ENCODE measurements around the gene DEPDC1B.
"Not testable (repeated sequence)": the region's sequence is repeated elsewhere in the genome, so short reads cannot be mapped to it uniquely, and the experiment has no call there.

Gene DEPDC1B

DNA sequence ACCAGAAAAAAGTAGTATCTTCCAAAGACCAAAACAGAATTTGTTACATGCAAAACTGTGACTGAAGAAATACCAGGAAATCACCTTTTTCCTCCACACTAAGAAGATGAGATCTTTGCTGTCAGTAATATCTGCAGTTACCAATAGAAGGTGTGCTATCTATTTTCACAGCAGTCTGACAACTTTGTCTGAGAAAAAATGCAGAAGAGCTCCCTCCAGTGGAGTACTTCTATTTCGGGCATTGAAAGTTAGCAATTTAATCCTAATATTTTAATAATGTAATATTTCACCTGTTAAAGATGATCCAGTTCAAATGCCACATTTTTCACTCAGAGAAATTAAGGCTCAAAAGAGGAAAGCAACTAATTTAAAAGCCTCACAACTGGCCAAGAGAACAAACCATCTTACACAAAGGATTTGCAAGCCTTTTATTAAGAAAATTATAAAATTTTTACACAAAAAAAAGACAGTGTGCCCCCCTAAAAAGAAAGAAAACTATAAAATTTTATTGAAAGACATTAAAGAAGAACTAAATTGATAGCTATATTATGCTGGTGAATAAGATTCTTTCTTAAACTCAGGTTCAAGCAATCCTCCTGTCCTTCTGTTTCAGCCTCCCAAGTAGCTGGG, 50.6 kb downstream of the DEPDC1B start:
- no peak for DNase-seq (ENCODE audit: low read depth in 2 of 2)

DNA sequence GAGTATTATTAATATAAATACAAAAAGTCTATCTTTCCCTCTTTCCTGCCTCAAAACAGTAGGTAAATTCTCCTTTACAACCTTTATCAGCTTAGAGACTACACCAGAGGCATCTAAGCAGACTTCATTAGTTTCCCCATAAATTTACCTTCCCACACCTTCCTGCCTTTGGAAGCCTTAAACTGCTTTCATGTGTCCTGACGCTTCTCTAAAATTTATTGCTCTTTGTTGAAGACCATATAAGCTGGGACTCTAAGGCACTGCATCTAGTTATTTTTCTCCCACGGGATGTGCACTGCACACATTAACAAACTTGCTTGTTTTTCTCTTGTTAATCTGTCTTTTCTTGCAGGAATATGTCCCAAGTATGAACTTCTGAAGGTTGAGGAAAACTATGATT, 51.8 kb downstream of the DEPDC1B start:
- no peak for DNase-seq (ENCODE audit: low read depth in 2 of 2)

DNA sequence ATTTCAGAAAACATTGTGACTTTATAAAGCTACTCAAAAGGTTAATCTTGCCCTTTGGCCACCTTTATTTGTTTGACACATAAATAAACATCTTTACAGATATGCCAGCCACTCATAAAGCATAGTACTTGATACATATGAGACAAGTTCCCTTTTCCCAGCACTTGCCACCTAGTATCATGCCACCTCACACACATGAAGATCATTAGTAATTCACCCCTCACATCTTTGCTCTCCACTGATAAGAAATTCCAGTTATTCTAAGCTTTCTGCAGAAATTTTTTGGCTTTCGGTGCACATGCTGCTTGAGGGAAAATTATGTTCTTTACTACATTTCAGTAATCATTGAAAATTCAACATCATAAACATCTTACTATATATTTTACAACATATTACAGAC, 59.1 kb downstream of the DEPDC1B start:
- no peak for DNase-seq (ENCODE audit: low read depth in 2 of 2)

DNA sequence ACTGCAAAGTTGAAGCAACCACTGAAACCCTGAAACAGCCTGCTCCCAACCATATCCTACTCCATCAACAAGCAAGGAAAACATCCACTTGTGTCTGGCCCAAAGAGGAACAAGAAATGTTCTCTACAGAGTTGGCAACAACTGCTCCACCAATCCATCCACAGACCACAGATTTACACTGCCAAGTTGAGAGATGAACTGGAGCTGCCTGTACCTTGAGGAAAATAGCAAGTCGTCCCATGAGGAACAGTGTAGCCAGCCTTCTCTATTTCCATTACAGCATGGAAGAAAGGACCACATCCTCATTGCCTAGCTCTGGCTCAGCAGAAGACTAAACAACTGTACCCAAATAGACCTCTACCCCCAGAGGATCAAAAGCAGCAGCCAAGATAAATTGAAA, 60.4 kb downstream of the DEPDC1B start:
- no peak for DNase-seq (ENCODE audit: low read depth in 2 of 2)

DNA sequence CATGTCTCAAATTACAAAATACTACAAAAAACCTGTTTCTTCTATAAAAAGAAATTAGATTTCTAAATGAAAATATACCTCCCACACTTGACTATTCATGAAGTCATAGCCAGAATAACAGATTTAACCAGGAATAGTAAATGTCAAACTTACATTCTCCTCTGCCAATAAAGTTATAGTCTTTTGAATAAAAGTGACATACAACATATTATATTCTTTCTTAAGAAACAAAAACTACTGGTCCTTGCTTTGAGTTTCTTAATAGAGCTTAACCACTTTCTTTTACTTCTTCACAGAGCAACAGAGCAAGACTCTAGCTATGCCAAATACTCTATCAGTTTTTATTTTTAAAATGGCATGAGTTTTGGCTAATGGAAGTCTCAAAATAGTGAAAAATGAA, 61.7 kb downstream of the DEPDC1B start:
- DNase-seq (ENCODE audit: low read depth in 2 of 2), result no peak

DNA sequence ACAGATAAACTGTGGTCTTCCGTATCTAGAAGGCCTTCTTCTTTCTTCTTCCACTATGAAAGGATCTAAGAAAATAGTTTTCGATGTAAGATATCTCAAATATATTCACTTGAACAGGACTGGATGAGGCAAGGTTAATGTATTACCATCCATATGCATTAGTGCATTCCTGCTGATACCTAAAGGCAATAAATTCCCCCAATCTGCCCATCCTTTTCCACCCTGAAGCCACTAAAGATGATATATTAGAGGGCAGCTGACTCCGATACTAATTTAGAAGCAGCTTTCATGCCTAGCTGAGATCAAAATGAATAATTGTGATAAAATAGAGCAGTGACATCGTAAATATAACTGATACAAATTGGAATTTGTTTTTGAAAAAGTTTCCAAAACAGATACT, 63.3 kb downstream of the DEPDC1B start:
- DNase-seq (ENCODE audit: low read depth in 2 of 2), result no peak

DNA sequence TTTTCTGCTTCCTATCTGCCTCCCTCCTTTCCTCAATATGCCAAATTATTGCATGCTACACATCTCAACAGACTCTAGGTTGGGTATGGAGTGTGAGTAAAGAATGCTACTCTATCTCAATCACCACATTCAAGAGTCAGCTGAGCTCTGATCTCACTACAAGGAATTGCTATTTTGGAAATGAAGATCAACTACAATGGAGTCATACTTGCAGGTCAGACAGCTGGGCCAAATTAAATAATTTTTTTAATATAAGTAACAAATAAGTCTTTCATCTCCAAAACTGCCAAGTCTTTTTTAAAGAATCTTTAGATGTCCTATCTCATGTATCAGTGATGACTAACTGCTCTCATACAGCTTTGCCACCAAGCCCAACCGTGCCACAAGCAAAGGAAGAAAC, 64.0 kb downstream of the DEPDC1B start:
- DNase-seq (ENCODE audit: low read depth in 2 of 2), result no peak

DNA sequence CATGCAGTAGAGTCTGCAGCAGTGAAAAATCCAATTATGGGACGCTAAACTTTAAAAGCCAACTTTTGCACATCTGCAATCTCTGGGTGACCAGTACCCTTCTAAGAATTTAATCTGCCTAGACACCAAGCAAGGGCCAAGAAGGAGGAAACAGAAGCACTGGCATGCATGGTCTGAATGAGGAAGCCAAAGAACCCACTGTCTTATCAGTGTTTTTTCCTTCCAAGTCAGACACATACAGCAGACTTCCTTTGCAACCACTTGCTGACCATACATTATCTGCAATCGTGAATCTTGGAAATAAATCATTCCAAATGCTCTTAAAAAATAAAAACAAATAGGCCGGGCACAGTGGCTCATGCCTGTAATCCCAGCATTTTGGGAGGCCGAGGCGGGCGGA, 65.9 kb downstream of the DEPDC1B start:
- DNase-seq (ENCODE audit: low read depth in 2 of 2), result no peak

DNA sequence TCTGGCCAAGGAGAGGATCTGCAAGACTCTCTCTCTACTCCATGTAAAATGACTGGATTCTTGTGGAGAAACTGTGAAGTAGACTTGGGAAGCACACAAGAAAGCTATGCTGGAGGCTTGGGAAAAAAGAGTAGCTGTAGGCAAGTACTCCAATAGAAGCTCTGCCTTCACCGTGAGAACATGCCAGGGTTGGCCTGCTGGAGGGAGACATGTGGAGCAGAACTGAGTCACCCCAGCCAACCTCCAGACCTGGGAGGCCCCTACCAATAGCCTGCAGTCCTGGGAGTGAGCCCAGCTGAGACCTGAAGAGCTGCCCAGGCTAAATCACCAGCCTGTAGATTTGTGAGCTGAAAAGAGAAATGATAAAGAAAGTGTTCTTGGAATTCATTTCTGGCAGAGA, 66.6 kb downstream of the DEPDC1B start:
- no peak for DNase-seq (ENCODE audit: low read depth in 2 of 2)

DNA sequence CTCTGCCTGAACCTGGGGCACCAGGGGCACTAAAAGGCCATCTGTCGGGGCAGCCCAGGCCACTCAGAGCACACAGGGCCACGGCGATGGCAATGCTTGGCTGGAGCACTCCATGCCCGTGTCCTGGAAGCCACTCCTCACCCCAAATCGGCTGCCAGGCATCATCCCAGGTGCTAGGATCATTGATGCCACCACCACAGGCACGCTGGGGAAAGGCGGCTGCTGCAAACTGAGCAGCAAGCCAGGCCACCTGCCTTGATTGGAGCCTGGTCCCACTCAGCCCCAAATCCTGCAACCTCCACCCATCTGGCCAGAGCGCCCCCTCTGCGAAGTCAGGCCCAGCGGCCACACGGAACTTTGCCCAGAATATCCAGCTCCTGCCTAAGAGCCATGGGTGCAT, 67.8 kb downstream of the DEPDC1B start:
- no peak for DNase-seq (ENCODE audit: low read depth in 2 of 2)

DNA sequence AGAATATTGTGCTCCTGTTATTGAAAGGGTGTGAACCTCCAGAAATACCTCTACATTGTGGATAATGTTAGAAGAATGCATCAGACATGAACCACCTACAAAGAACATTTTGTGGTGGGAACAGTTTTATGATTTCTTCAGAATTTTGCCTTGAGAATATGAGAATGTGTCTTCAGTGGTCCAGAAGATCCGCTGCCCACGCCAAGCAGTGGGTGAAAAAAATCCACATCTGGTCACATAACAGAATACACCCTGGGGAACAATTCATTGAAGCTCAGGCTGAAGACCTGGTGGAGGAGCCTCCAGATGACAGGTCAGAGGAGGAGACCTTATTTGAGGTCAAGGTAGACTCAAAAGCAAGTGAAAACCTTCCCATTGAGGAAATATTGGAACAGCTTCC, 69.1 kb downstream of the DEPDC1B start:
- DNase-seq (ENCODE audit: low read depth in 2 of 2), result no peak

DNA sequence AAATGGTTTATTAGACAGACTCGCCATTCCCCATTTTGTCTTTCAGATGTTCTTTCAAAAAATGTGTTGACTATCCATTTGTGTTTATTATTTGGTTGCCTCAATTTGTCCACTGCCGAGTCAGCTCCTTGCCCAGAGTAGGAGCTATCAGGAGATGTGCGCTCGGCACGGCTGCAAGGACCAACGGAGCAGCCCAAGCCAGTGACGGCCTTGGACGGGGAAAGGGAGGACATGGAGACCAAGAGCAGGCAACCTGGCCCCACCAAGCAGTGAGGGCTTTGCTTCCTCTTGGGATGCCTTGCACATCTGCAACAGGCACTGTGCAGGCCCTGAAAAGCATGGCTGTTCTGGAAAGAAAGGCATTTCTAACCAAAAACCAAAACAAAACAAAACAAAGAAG, 69.8 kb downstream of the DEPDC1B start:
- DNase-seq (ENCODE audit: low read depth in 2 of 2), result no peak

DNA sequence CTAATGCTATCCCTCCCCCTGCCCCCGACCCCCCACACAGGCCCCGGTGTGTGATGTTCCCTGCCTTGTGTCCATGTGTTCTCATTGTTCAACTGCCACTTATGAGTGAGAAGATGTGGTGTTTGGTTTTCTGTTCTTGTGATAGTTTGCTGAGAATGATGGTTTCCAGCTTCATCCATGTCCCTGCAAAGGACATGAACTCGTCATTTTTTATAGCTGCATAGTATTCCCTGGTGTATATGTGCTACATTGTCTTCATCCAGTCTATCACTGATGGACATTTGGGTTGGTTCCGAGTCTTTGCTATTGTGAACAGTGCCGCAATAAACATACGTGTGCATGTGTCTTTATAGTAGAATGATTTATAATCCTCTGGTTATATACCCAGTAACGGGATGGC, 75.1 kb downstream of the DEPDC1B start:
- not testable (repeated sequence) for DNase-seq (ENCODE audit: low read depth in 2 of 2)

DNA sequence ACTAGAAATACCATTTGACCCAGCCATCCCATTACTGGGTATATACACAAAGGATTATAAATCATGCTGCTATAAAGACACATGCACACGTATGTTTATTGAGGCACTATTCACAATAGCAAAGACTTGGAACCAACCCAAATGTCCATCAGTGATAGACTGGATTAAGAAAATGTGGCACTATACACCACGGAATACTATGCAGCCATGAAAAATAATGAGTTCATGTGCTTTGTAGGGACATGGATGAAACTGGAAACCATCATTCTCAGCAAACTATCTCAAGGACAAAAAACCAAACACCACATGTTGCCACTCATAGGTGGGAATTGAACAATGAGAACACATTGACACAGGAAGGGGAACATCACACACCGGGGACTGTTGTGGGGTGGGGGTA, 79.2 kb downstream of the DEPDC1B start:
- not testable (repeated sequence) for DNase-seq (ENCODE audit: low read depth in 2 of 2)

DNA sequence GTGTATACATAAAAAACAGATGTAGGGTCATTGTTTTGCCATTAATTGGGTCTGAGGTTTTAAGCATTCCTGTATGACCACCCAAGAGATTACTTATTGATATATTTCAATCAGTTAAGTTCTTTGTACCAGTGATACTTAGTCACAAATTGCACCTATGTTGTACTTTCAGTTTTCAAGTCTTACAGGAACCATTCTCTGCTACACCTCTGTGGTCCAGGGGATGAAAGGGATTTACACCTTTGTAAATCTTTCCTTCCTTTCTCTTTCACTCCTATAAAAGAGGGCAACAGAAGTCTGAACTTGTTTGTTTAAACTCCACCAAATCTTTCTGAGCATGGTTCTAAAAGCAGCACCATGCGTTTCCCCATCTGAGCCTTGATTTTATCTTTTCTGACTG, 86.1 kb downstream of the DEPDC1B start:
- DNase-seq (ENCODE audit: low read depth in 2 of 2), result no peak

DNA sequence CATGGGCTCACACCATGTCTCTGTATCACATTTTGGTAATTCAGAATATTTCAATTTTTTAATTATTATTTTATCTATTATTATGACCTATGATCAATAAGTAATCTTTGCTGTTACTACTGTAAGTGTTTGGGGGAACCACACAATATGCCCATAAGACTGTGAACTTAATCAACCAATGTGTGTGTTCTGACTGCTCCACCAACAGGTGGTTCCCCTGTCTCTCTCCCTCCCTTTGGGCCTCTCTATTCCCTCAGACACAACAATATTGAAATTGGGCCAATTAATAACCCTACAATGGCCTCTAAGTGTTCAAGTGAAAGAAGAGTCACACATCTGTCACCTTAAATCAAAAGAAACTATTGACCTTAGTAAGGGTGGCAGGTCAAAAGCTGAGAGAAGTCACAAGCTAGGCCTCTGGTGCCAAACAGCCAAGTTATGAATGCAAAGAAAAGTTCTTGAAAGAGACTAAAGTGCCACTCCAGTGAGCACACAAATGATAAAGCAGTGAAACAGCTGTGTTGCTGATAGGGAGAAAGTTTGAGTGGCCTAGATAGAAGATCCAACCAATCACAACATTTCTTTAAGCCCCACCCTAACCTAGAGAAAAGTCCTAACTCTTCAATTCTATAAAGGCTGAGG, 88.7 kb downstream of the DEPDC1B start:
- no peak for DNase-seq (ENCODE audit: low read depth in 2 of 2)

DNA sequence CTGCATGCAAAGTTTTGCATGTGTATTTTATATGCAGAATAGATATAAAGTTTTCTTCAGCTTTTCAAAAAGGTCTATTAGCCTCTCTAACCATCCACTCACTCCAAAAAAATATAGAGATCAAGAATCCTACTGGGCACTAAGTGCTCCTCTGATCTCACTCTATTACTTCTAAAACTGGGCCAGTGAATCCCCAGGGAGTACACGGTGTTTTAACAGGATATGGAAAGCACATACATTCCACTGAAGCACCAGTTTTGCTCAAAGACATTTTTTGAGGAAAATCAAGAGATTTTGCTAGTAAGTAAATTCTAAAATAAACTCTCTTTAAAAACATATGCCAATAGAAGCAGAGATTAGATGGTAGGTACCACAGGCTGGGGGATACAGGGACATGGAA, 95.2 kb downstream of the DEPDC1B start:
- no peak for DNase-seq (ENCODE audit: low read depth in 2 of 2)

DNA sequence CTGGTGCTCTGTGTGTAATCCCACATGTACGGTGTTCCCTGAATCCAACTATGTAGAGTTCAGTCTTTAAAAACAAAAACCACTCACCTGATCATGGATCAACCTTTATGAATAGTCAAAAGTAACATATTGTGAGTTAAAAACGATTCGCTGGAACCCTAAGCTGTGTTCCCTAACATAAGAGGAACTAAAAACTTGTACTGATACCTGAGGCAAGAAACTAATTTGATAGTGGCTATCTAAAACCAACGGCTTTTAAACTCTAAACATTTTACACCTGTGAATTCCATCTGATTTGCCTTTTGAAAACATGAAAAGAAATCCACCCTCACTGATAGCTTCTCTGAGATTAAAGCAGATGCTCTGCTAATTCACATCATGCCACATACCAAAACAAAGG, 101.5 kb downstream of the DEPDC1B start:
- no peak for DNase-seq (ENCODE audit: low read depth in 2 of 2)

DNA sequence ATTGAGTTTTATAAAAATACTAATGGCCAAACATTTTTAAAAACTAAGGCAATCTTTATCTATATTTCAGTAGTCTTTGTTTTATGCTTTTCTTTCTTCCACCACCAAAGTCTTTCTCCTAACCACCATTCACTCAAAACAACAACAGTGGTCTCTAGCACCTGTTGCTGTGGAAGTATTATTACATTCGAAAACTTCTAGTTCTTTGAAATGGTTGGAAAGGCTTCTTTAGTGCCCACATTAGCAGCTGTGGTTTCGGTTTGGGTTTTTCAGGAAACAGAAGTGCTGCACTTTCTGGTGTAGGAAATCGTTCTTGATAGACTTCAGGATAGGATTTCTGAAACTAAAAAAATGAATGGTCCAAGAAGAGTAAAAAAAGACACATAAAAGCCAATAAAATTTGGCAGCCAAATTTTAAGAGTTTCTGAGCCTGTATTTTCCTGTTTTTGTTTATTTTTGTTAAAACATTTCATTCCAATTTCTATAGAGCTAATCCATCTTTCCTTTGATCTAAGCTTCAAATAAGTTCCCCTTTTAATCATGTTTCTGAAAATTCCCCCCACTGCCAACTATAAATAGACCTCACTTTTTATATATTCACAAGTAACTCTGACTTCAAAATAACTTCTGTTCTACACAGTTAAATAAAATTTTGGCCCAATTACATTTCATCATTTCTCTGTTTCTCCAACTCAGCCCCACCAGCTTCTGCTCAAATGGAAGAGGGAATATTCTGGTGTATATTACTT, 102.2 kb downstream of the DEPDC1B start:
- no peak for DNase-seq (ENCODE audit: low read depth in 2 of 2)

DNA sequence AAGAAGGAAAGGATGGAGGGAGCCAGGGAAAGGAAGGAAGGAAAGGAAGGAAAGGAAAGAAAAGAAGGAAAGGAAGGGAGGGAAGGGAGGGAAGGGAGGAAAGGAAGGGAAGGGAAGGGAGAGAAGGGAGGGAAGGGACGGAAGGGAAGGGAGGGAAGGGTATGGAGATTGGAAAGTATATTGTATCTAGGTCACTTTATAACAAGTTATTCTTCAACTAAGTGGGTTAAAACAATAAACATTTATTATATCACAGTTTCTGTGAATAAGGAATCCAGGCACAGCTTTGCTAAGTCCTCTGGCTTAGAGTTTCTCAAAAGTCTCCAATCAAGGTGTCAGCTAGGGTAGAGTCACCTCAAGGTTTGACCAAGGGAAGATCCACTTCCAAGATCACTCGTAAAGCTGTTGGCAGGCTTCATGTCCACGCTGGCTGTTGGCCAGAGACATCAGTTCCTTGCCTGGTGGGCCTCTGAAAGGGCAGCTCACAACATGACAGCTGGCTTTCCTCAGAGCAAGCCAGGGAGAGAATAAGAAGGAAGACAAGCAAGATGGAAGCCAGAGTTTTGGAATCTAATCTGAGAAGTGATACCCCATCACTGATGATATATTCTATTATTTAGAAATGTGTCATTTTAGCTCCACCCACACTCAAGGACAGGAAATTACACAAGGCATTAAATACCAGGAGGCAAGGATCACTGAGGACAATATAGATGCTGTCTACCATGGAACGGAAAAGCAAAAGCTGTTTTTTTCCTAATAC, 105.1 kb downstream of the DEPDC1B start:
- no peak for DNase-seq (ENCODE audit: low read depth in 2 of 2)

DNA sequence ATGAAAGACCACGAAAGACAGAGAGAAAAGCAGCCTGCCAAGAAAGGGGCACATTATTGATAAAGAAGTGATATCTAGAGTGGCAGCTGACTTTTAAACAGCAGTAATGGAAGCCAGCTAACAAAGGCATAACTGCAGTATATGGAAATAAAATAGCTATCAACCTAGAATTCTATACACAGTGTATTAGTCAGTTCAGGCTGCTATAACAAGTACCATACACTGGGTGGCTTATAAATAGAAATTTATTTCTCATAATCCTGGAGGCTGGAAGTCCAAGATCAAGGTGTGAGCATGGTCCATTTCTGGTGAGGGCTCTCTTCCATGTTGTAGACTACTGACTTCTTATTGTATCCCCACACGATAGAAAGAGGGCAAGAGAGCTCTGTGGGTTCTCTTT, 109.8 kb downstream of the DEPDC1B start:
- no peak for DNase-seq (ENCODE audit: low read depth in 2 of 2)

DNA sequence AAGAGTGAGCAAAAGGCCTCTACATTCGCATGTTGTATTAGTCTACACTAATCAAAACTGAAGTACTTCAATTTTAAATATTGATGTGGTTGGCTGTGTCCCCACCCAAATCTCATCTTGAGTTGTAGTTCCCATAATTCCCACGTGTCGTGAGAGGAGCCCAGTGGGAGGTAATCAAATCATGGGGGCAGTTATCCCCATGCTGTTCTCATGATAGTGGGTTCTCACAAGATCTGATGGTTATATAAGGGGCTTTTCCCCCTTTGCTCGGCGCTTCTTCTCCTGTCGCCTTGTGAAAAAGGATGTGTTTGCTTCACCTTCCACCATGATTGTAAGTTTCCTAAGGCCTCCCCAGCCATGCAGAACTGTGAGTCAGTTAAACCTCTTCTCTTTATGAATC, 112.7 kb downstream of the DEPDC1B start:
- DNase-seq (ENCODE audit: low read depth in 2 of 2), result not testable (repeated sequence)
